Body of pancreas (tissue), 4 donors: ENCODE measurements around the gene ARG2.

Source experiments
- POLR2A ChIP-seq, 3 donors: fragments of 450-650 bp; IDR thresholded peaks; one replicate each; pipeline ENCODE4 v1.6.1; 2016; ENCODE audit warnings: antibody characterized with exemption in 3 of 3, mild to moderate bottlenecking in 2 of 3
- TF ChIP-seq, protein P1 (sequence below), 7 experiments: fragments of 450-650 bp in 4 of 7; fragments of 200-600 bp in 3 of 7; sonication (generic) in 3 of 7; IDR thresholded peaks; one replicate each; pipeline ENCODE4 v1.5.1; 2016 to 2019; ENCODE audit warnings: antibody characterized with exemption in 7 of 7

DNA sequence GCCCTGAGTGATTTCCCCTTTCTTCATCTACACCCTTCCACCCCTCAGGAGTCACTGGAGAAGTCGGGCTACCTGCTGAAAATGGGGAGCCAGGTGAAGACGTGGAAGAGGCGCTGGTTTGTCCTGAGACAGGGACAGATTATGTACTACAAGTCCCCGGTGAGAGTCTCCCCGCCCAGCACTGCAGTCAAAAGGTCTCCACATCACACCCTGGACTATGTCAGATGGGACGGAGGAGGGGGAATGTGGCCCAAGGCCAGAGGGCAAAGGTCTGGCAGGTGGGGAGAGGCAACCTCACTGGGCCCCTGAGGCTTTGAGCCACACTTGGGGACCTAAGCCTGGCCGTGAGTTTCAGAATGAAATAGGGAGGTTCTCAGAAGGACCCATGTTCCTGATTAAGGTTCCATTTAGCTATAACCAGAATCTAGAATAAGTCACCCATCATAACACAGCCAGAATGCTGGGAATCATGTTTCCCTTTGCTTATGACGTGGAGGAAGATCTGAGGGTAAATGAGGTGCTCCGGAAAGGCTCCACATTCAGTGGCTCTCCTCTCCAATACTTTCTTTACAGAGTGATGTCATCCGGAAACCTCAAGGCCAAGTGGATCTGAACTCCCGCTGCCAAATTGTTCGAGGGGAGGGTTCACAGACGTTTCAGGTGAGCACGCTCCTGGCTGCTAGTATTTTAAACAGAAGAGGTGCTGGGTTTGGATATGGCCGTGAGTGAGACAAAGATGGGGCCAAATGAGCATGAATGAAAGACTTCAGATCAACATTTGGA is 46.3 kb upstream of the ARG2 start:
- TF ChIP-seq, protein P1, sequence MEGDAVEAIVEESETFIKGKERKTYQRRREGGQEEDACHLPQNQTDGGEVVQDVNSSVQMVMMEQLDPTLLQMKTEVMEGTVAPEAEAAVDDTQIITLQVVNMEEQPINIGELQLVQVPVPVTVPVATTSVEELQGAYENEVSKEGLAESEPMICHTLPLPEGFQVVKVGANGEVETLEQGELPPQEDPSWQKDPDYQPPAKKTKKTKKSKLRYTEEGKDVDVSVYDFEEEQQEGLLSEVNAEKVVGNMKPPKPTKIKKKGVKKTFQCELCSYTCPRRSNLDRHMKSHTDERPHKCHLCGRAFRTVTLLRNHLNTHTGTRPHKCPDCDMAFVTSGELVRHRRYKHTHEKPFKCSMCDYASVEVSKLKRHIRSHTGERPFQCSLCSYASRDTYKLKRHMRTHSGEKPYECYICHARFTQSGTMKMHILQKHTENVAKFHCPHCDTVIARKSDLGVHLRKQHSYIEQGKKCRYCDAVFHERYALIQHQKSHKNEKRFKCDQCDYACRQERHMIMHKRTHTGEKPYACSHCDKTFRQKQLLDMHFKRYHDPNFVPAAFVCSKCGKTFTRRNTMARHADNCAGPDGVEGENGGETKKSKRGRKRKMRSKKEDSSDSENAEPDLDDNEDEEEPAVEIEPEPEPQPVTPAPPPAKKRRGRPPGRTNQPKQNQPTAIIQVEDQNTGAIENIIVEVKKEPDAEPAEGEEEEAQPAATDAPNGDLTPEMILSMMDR (IDR thresholded peaks at IDR 0.05): no peak
- TF ChIP-seq POLR2A (IDR thresholded peaks at IDR 0.05): no peak
